Articular chondrocyte of knee joint (primary cell): ENCODE results near the gene EVC2. TPM values are rescaled to one million over a fixed set of nuclear protein-coding genes. Genes with fewer than 3 reads are reported as not detected.

ENCODE experiments used
- total RNA-seq: library from RNA; depleted of rRNA; stranded (reverse); fragments of >200 nt; gene quantifications from 2 replicates; pipeline ENCODE4 v1.2.3, GENCODE V29; 2012

The EVC2 gene
- total RNA-seq, result 16.2 and 16.7 TPM in 2 replicates

GRCh38 chr4:5708449-5709206 is at the start of gene EVC2:
Gene EVC2 (minus strand): TSS chr4:5708559. CDS start chr4:5708513, 46 bp downstream.

GRCh38 chr4:5710961-5711478 is 2.7 kb upstream of the EVC2 start, which contains the start of gene EVC:
Gene EVC (plus strand): TSS chr4:5711201. CDS start chr4:5711381, 180 bp downstream.

Other genes starting within 250 kb of the EVC2 start
- 35.8 and 39.1 TPM in 2 replicates for gene EVC, start 2.6 kb upstream of the EVC2 start, total RNA-seq
- under 0.01 and 0.11 TPM in 2 replicates for gene CRMP1, start 184.5 kb upstream of the EVC2 start, total RNA-seq